ENCODE measurements around the gene SPINT2.
"Not testable (repeated sequence)": the region's sequence is repeated elsewhere in the genome, so short reads cannot be mapped to it uniquely, and the experiment has no call there.

SPINT2 gene

GRCh38 chr19:38324431-38324830, 60.1 kb downstream of the SPINT2 start:
- no peak for DNase-seq

- no peak for DNase-seq
Measured at GRCh38 chr19:38326591-38326990, 62.2 kb downstream of the SPINT2 start.

GRCh38 chr19:38329651-38330050, 65.3 kb downstream of the SPINT2 start:
- no peak for DNase-seq

- no peak for DNase-seq
Measured at GRCh38 chr19:38331728-38332127, 67.4 kb downstream of the SPINT2 start.

- no peak for DNase-seq
Measured at GRCh38 chr19:38333245-38333644, 68.9 kb downstream of the SPINT2 start.

- DNase-seq = peak; percentile 98
Measured at GRCh38 chr19:38335949-38336637, 71.7 kb downstream of the SPINT2 start.

- peak; percentile 97 for DNase-seq
Measured at GRCh38 chr19:38336638-38337359, 72.4 kb downstream of the SPINT2 start.

GRCh38 chr19:38337360-38337653, 72.9 kb downstream of the SPINT2 start:
- DNase-seq = no peak

- DNase-seq = not testable (repeated sequence)
Measured at GRCh38 chr19:38339011-38339410, 74.6 kb downstream of the SPINT2 start.

- DNase-seq = no peak
Measured at GRCh38 chr19:38340927-38341326, 76.6 kb downstream of the SPINT2 start.
